GM12875 (cell line): ENCODE data around the gene TBL1X.

Source experiments
- H3K4me3 ChIP-seq: one replicate; pipeline ENCODE4 v1.5.1; 2011; ENCODE audit warnings: low read depth, low read length, control low read depth
- TF ChIP-seq, protein P1 (sequence below): IDR thresholded peaks from 2 replicates; pipeline ENCODE4 v1.5.1; 2011; ENCODE audit warnings: low read depth, mild to moderate bottlenecking, control low read depth, inconsistent platforms, low read length, moderate library complexity, borderline replicate concordance; ENCODE audit not compliant: insufficient read depth

TBL1X gene

DNA sequence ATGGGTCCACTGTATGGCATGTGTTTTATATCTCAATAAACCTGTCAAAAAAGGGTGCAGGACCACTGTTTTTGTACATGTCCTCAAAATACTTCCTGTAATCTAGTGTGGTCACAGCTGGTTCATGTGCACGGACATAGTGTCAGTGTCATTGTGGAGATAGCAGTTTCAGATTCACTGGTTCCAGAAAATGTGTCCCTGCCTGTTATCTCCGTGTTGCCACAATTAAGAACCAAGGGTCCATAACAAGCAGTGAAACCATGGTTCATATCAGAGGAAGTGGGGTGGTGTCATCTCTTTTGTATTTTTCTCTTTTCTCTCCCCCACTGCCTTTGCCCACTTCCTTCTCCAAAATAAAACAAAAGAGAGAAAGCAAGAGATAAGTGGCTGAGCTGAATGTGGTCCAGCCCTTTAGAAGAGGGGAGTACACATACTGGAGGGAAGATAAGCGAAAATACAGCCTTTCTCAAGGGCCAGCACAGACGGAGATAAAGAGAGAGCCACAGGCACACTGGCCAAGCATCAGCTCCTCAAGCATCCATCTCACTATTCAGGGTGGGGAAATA, 51.2 kb downstream of the TBL1X start:
- TF ChIP-seq, protein P1, sequence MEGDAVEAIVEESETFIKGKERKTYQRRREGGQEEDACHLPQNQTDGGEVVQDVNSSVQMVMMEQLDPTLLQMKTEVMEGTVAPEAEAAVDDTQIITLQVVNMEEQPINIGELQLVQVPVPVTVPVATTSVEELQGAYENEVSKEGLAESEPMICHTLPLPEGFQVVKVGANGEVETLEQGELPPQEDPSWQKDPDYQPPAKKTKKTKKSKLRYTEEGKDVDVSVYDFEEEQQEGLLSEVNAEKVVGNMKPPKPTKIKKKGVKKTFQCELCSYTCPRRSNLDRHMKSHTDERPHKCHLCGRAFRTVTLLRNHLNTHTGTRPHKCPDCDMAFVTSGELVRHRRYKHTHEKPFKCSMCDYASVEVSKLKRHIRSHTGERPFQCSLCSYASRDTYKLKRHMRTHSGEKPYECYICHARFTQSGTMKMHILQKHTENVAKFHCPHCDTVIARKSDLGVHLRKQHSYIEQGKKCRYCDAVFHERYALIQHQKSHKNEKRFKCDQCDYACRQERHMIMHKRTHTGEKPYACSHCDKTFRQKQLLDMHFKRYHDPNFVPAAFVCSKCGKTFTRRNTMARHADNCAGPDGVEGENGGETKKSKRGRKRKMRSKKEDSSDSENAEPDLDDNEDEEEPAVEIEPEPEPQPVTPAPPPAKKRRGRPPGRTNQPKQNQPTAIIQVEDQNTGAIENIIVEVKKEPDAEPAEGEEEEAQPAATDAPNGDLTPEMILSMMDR = no peak
- H3K4me3 ChIP-seq = no peak overlapping the region

DNA sequence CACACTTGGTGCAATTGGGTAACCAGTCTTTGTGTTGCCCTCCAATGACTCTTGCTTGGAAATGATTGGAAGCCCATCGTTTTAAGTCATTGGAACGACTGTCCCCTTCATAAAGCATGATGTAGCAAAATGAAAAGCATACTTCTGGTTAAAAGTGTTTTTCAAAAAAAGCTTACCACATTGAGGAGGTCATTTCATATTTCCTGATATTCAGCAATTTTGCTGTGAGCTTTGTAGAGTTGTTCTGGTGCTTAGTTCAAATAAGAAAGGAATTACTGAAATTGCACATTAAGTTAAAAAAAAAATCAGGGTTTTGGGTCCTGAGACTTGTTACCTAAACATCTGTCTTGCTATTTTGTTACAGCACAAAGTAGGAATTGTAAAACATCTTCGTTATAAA, 51.8 kb downstream of the TBL1X start:
- H3K4me3 ChIP-seq = no peak overlapping the region
- TF ChIP-seq, protein P1 = no peak

DNA sequence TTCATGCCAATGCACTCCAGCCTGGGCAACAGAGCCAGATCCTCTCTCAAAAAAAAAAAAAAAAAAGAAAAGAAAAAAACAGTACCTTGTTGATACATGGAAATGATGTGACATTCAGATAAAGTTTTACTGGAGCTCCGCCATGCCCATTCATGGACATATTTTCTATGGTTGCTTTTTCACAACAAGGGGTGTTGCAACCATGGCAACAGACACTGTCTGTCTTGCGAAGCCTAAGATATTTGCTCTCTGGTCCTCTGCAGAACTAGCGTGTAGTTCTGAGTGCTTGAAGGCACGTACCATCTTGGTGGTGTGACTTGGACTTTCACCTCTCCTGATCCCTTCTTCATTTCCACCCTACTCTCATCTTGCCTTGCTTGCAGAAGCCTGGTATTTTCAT, 53.2 kb downstream of the TBL1X start:
- TF ChIP-seq, protein P1 = no peak
- H3K4me3 ChIP-seq = no peak overlapping the region

DNA sequence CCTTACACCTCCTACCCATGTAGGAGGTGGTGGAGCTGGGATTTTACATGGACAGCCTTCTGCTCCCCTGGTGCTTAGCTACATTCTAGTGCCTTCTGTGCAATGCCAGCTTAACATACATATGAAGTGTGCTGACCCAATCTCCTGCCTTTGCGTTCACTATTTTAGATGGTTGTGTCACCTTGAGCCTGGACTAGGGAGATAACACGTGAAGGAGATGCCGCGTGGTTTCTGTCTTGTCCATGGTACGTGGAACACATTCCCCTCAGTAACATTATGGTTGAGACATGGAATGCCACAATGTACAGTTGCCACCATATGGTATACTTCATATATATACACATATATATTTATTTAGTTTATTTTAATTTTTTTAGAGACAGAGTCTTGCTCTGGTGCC, 54.0 kb downstream of the TBL1X start:
- no peak overlapping the region for H3K4me3 ChIP-seq
- TF ChIP-seq, protein P1 = no peak

DNA sequence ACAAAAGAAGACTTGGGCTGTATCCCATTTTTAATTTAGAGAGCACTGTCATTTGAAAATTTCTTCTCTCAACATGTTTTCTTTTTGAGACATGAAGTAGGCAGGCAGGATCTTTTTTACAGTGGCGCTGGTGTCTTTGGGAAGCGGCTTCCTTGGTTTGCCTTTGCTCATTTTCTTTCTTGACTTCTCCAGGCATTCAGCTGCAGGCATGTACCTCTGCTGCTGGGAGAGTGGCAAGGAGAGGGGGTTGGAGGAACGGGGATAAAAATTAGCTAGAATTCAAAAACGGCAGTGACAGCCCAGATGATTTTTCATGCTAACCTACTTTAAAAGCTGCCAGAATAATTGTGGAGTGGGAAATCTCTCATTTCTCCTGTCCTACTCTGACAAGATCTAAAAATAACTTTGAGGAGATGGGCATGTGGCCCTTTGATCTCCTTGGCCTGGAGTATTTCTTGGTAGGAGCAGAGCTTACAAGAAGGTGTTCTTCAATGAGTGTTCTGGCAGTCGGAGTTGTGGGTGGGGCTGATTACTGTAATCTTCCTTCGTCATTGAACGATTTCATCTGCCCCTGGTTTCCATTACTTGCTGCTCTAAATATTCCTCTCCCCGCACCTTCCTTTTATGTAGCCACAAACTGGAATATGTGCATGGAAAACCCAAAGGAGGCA, 54.8 kb downstream of the TBL1X start:
- no peak overlapping the region for H3K4me3 ChIP-seq
- TF ChIP-seq, protein P1 = no peak

DNA sequence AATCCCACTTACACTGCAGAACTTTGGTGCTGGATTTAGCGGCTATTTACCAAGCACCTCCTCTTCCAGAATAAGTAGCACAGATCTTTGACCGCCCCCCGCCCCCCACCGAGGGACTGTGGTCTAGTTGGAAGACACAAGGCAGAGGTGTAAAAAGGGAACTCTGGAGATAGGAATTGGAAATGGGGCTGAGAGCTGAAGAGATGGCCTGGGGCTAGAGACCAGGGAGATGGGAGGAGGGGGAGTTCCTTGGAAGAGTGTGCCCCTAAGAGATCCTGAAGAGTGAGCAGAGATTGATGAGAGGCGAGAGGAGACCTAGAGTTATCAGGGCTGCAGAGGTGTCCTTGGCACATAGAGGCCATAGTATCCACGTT, 55.3 kb downstream of the TBL1X start:
- TF ChIP-seq, protein P1 = no peak
- H3K4me3 ChIP-seq = no peak overlapping the region

DNA sequence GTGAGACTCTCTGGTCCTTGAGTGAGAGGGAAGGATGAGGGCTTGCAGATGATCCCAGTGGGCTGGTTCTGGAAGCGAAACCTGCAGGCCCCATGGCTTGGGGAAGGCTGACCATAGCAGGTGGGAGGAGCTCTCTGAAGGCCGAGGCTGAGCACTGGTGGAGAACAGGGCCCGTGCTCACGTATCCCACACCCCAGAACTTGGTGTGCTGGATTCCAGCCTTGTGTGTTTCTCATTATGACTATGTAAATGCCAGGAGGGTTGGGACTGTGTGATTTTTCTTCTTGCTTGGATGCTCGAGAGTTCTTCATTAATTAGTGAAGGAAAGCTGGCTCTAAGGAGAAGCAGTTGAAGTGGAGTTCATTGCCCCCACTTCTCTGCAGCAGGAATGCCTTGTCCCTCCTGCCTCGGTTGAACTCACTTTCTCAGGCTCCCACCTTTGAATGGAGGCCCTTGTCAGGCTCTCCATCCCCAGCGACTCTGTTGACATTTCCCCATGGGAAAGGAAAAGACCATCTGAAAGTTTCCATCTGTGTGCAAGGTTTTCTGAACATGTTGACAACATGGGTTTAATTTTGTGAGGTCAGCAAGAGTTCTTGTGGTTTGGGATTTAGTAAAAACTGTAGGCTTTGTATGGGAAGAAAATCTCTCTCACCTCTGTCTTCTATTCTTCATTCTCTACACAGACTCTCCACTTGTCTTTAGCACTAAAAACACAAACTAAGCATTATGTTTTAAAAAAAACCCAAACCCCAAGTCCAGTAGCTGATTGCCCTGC, 57.7 kb downstream of the TBL1X start:
- TF ChIP-seq, protein P1 = no peak
- no peak overlapping the region for H3K4me3 ChIP-seq
